Keratinocyte (primary cell): ENCODE data around the gene ZNF143. TPM values are rescaled to one million over a fixed set of nuclear protein-coding genes. Genes with fewer than 3 reads are reported as not detected.
A peak's percentile ranks its signal among the peaks of the same experiment; 100 is the strongest.

ENCODE experiments used
- DNase-seq: peaks from one replicate; pipeline ENCODE4 v3.0.0-alpha.2; 2011; ENCODE audit warnings: low read depth, missing footprints, low spot score
- FAIRE-seq: peaks from 2 replicates; lab custom pipeline; 2011; peaks lifted over from hg19 to GRCh38; lab: Jason Lieb, UNC
- H2AFZ ChIP-seq: 2 replicates; pipeline ENCODE4 v1.6.0; 2012; ENCODE audit warnings: low read length, control low read depth, inconsistent platforms; ENCODE audit not compliant: control insufficient read depth
- H3K27ac ChIP-seq: 2 replicates; pipeline ENCODE4 v1.5.1; 2011; ENCODE audit warnings: low read length; ENCODE audit not compliant: control insufficient read depth, insufficient read depth
- H3K27me3 ChIP-seq: 3 replicates; pipeline ENCODE4 v1.6.0; 2011; ENCODE audit warnings: low read length; ENCODE audit not compliant: control insufficient read depth, insufficient read depth; ENCODE audit errors: extremely low read depth
- H3K36me3 ChIP-seq, 2 experiments: 2 replicates in 1 of 2; 3 replicates in 1 of 2; pipeline ENCODE4 v1.5.1; 2011; ENCODE audit warnings: low read length in 2 of 2, mild to moderate bottlenecking in 1 of 2; ENCODE audit not compliant: control insufficient read depth in 2 of 2, insufficient read depth in 2 of 2; ENCODE audit errors: extremely low read depth in 1 of 2
- H3K4me1 ChIP-seq: 3 replicates; pipeline ENCODE4 v1.5.1; 2011; ENCODE audit warnings: low read length; ENCODE audit not compliant: control insufficient read depth, insufficient read depth; ENCODE audit errors: extremely low read depth
- H3K4me2 ChIP-seq: 3 replicates; pipeline ENCODE4 v1.6.0; 2011; ENCODE audit warnings: low read depth, low read length; ENCODE audit not compliant: control insufficient read depth, insufficient read depth; ENCODE audit errors: extremely low read depth
- H3K4me3 ChIP-seq, 3 experiments: fragments of 200-600 bp in 1 of 3; sonication (generic) in 1 of 3; 2 replicates in 2 of 3; 3 replicates in 1 of 3; pipeline ENCODE4 v1.5.1; 2011 to 2016; ENCODE audit warnings: low read length in 3 of 3, mild to moderate bottlenecking in 3 of 3, control low read depth in 2 of 3, inconsistent platforms in 1 of 3, low read depth in 1 of 3, mixed read lengths in 1 of 3, mixed run types in 1 of 3, moderate library complexity in 1 of 3; ENCODE audit not compliant: control insufficient read depth in 2 of 3, insufficient read depth in 2 of 3; ENCODE audit errors: extremely low read depth in 1 of 3
- H3K79me2 ChIP-seq: 2 replicates; pipeline ENCODE4 v1.6.0; 2012; ENCODE audit warnings: low read length; ENCODE audit not compliant: control insufficient read depth, insufficient read depth
- H3K9ac ChIP-seq: 3 replicates; pipeline ENCODE4 v1.6.0; 2011; ENCODE audit warnings: low read length; ENCODE audit not compliant: control insufficient read depth, insufficient read depth; ENCODE audit errors: extremely low read depth
- H3K9me1 ChIP-seq: 3 replicates; pipeline ENCODE4 v1.6.0; 2011; ENCODE audit warnings: low read length; ENCODE audit not compliant: control insufficient read depth, insufficient read depth; ENCODE audit errors: extremely low read depth
- H3K9me3 ChIP-seq: 2 replicates; pipeline ENCODE4 v1.5.1; 2012; ENCODE audit warnings: low read depth, low read length; ENCODE audit not compliant: control insufficient read depth
- H4K20me1 ChIP-seq: 3 replicates; pipeline ENCODE4 v1.6.0; 2011; ENCODE audit warnings: low read length; ENCODE audit not compliant: control insufficient read depth, insufficient read depth; ENCODE audit errors: extremely low read depth
- EZH2 ChIP-seq: IDR thresholded peaks from one replicate; pipeline ENCODE4 v1.6.1; 2012; ENCODE audit warnings: inconsistent platforms, mild to moderate bottlenecking, low read length, moderate library complexity
- dilution Hi-C: fragments of 300-500 bp; cut with MboI; formaldehyde crosslinking; loops from one replicate; pipeline ENCODE4 v1.7.0; 2020; ENCODE audit warnings: low sequenced_read_pairs; ENCODE audit not compliant: extremely low pct_ligation_motif_present
- polyA plus RNA-seq, 5 experiments: library from polyadenylated mRNA; depleted of rRNA in 3 of 5; stranded (reverse) in 3 of 5; stranded (forward) in 1 of 5; unstranded in 1 of 5; fragments of >200 nt; gene quantifications; 1 replicate in 1 of 5; 2 replicates in 3 of 5; 3 replicates in 1 of 5; pipeline versions ENCODE4 v1.2.1 to v1.2.3, GENCODE V29; 2011 to 2012; ENCODE audit warnings: missing spikeins in 2 of 5, low read depth in 1 of 5, low replicate concordance in 1 of 5
- TF ChIP-seq, protein P1 (sequence below), 3 experiments: IDR thresholded peaks in 1 of 3; conservative IDR thresholded peaks in 1 of 3; optimal IDR thresholded peaks in 1 of 3; 2 replicates in 2 of 3; 3 replicates in 1 of 3; pipeline versions ENCODE3 to v1.5.1; 2011; ENCODE audit warnings: low read length in 3 of 3, mild to moderate bottlenecking in 3 of 3, moderate library complexity in 2 of 3, control low read depth in 1 of 3, inconsistent platforms in 1 of 3; ENCODE audit not compliant: insufficient read depth in 2 of 3; ENCODE audit errors: extremely low read depth in 1 of 3

Gene ZNF143
- polyA plus RNA-seq, 1 donor (not counting 4 experiments of a cell fraction or from before 2014, with no cell fraction given) = 32.0 TPM

GRCh38 chr11:9459667-9460321 is 1.0 kb upstream of the ZNF143 start:
- Histone ChIP-seq H3K9ac (peak overlapping the region; percentile 100), H3K9me1 (no peaks in the 10 kb centered on the region), H3K4me3 (peak overlapping the region; percentile 75 to 95 (median 80)), H3K27me3 (no peaks in the 10 kb centered on the region), H3K4me2 (peak overlapping the region; percentile 95), H3K27ac (peak overlapping the region; percentile 99), H2AFZ (peak overlapping the region; percentile 13), H3K4me1 (peaks cover 18% of the 10 kb centered on the region), H3K79me2 (peaks cover 44% of the 10 kb centered on the region), H3K9me3 (no peaks in the 10 kb centered on the region), H3K36me3 (peaks cover 0 to 5% of the 10 kb centered on the region in 2 experiments), H4K20me1 (no peaks in the 10 kb centered on the region)
- DNase-seq = no peak
- no peak for FAIRE-seq
- no peak for TF ChIP-seq EZH2
- TF ChIP-seq, protein P1, sequence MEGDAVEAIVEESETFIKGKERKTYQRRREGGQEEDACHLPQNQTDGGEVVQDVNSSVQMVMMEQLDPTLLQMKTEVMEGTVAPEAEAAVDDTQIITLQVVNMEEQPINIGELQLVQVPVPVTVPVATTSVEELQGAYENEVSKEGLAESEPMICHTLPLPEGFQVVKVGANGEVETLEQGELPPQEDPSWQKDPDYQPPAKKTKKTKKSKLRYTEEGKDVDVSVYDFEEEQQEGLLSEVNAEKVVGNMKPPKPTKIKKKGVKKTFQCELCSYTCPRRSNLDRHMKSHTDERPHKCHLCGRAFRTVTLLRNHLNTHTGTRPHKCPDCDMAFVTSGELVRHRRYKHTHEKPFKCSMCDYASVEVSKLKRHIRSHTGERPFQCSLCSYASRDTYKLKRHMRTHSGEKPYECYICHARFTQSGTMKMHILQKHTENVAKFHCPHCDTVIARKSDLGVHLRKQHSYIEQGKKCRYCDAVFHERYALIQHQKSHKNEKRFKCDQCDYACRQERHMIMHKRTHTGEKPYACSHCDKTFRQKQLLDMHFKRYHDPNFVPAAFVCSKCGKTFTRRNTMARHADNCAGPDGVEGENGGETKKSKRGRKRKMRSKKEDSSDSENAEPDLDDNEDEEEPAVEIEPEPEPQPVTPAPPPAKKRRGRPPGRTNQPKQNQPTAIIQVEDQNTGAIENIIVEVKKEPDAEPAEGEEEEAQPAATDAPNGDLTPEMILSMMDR (optimal IDR thresholded peaks at IDR 0.05 in 1 of 3, IDR thresholded peaks at IDR 0.05 in 1 of 3, conservative IDR thresholded peaks at IDR 0.05 in 1 of 3; ENCODE audit: extremely low read depth in 1 of 3, insufficient read depth in 2 of 3, low read length in 3 of 3) = no peak
- dilution Hi-C loops = no loop called here

GRCh38 chr11:9461063-9461759 is 399 bp downstream of the ZNF143 start:
- Histone ChIP-seq H3K36me3 (peaks cover 0 to 5% of the 10 kb centered on the region in 2 experiments), H3K79me2 (peaks cover 49% of the 10 kb centered on the region), H3K27ac (peak overlapping the region; percentile 91), H2AFZ (peak overlapping the region; percentile 30), H3K9me1 (no peaks in the 10 kb centered on the region), H3K4me1 (peaks cover 18% of the 10 kb centered on the region), H3K27me3 (no peaks in the 10 kb centered on the region), H3K9me3 (no peaks in the 10 kb centered on the region), H4K20me1 (no peaks in the 10 kb centered on the region), H3K4me3 (peak overlapping the region; percentile 75 to 93 (median 87)), H3K9ac (peak overlapping the region; percentile 92), H3K4me2 (peak overlapping the region; percentile 99)
- DNase-seq (no peak), FAIRE-seq (no peak)
- dilution Hi-C loops = no loop called here
- TF ChIP-seq EZH2 = no peak
- TF ChIP-seq, protein P1 (optimal IDR thresholded peaks at IDR 0.05 in 1 of 3, IDR thresholded peaks at IDR 0.05 in 1 of 3, conservative IDR thresholded peaks at IDR 0.05 in 1 of 3; ENCODE audit: extremely low read depth in 1 of 3, insufficient read depth in 2 of 3, low read length in 3 of 3) = no peak
